ENCODE data around the gene LMAN2L.

LMAN2L gene

GRCh38 chr2:96663177-96663576 lies 76.7 kb downstream of the LMAN2L start:
- FAIRE-seq (no peak), DNase-seq (ENCODE audit: insufficient read length, low spot score) (no peak)

- no peak for FAIRE-seq
- no peak for DNase-seq (ENCODE audit: insufficient read length, low spot score)
Measured at GRCh38 chr2:96662360-96662759, 77.5 kb downstream of the LMAN2L start.

- DNase-seq (ENCODE audit: insufficient read length, low spot score): no peak
- FAIRE-seq: no peak
Measured at GRCh38 chr2:96661324-96661723, 78.5 kb downstream of the LMAN2L start.

GRCh38 chr2:96656540-96656939 lies 83.3 kb downstream of the LMAN2L start:
- DNase-seq (ENCODE audit: insufficient read length, low spot score) (no peak), FAIRE-seq (no peak)
